ENCODE data around the gene NLK.

GRCh38 chr17:28159924-28160323, 117.4 kb downstream of the NLK start:
- no peak for TF ChIP-seq CTCF (conservative IDR thresholded peaks at IDR 0.05; ENCODE audit: low read length)
- TF ChIP-seq EZH2phosphoT487 (IDR thresholded peaks at IDR 0.05; ENCODE audit: borderline replicate concordance): no peak

Data from Loucy (cell line).